GM12801 (cell line): ENCODE results near the gene SSTR4.

ENCODE experiments used
- CTCF ChIP-seq: IDR thresholded peaks from one replicate; pipeline ENCODE4 v1.5.1; 2011; ENCODE audit warnings: control low read depth; ENCODE audit not compliant: insufficient read length; ENCODE audit errors: extremely low read depth

SSTR4 gene

GRCh38 chr20:23052904-23053303 lies 17.8 kb downstream of the SSTR4 start:
- TF ChIP-seq CTCF: no peak

- TF ChIP-seq CTCF: no peak
Observed at GRCh38 chr20:23058240-23058639, 23.1 kb downstream of the SSTR4 start.

GRCh38 chr20:23059001-23059400 lies 23.9 kb downstream of the SSTR4 start:
- no peak for TF ChIP-seq CTCF

GRCh38 chr20:23059846-23060245 lies 24.7 kb downstream of the SSTR4 start:
- no peak for TF ChIP-seq CTCF

GRCh38 chr20:23060629-23061028 lies 25.5 kb downstream of the SSTR4 start:
- no peak for TF ChIP-seq CTCF

- TF ChIP-seq CTCF: no peak
Observed at GRCh38 chr20:23061262-23061661, 26.1 kb downstream of the SSTR4 start.

GRCh38 chr20:23061734-23062561 lies 26.8 kb downstream of the SSTR4 start:
- TF ChIP-seq CTCF: no peak

- no peak for TF ChIP-seq CTCF
Observed at GRCh38 chr20:23062632-23063031, 27.5 kb downstream of the SSTR4 start.
